ENCODE measurements around the gene CAPN15.

- TF ChIP-seq POLR2AphosphoS5 (IDR thresholded peaks at IDR 0.05) (no peak), POLR2A (IDR thresholded peaks at IDR 0.05) (no peak), CTCF (IDR thresholded peaks at IDR 0.05) (no peak), EP300 (IDR thresholded peaks at IDR 0.05) (no peak)
These were observed 30.2 kb downstream of the CAPN15 start for GRCh38 chr16:557463-558297.
